MCF 10A (cell line): Measurements from ENCODE around the gene BEST1. TPM values are rescaled to one million over a fixed set of nuclear protein-coding genes. Genes with fewer than 3 reads are reported as not detected.

Source experiments
- BruUV-seq: library from RNA; stranded (reverse); fragments of 400-500 nt; replicated peaks from 2 replicates; lab custom pipeline; 2021; lab: Mats Ljungman, UMichigan
- CTCF ChIA-PET: fragments of 300-600 bp; sonication (Branson Sonifier 250); formaldehyde crosslinking; extraction: SDS; loops from one replicate; lab custom pipeline; 2021; ENCODE audit warnings: antibody characterized with exemption, inconsistent platforms; lab: Yijun Ruan, JAX
- POLR2A ChIA-PET: fragments of 300-600, 350-650 bp; sonication (Branson Sonifier 250); formaldehyde crosslinking; extraction: SDS; loops from one replicate; lab custom pipeline; 2020; ENCODE audit warnings: antibody characterized with exemption, inconsistent platforms; lab: Yijun Ruan, JAX
- DNase-seq: peaks from one replicate; pipeline ENCODE4 v3.0.0-alpha.2; 2018; ENCODE audit not compliant: unreplicated experiment
- H3K27ac Mint-ChIP-seq: one replicate; pipeline ENCODE4 v1.8.0; 2022; ENCODE audit warnings: mild to moderate bottlenecking, low read depth, mixed read lengths; ENCODE audit not compliant: unreplicated experiment
- H3K27me3 Mint-ChIP-seq: one replicate; pipeline ENCODE4 v1.8.0; 2022; ENCODE audit warnings: mixed read lengths; ENCODE audit not compliant: insufficient read depth, unreplicated experiment
- H3K36me3 Mint-ChIP-seq: one replicate; pipeline ENCODE4 v1.8.0; 2022; ENCODE audit warnings: mild to moderate bottlenecking, moderate library complexity, mixed read lengths; ENCODE audit not compliant: insufficient read depth, unreplicated experiment
- H3K4me1 Mint-ChIP-seq: one replicate; pipeline ENCODE4 v1.8.0; 2022; ENCODE audit warnings: mixed read lengths; ENCODE audit not compliant: insufficient read depth, unreplicated experiment
- H3K4me3 Mint-ChIP-seq: one replicate; pipeline ENCODE4 v1.8.0; 2022; ENCODE audit warnings: mild to moderate bottlenecking, moderate library complexity, mixed read lengths; ENCODE audit not compliant: unreplicated experiment
- H3K9me3 Mint-ChIP-seq: one replicate; pipeline ENCODE4 v1.8.0; 2022; ENCODE audit warnings: mixed read lengths; ENCODE audit not compliant: unreplicated experiment
- intact Hi-C: fragments of 100-400 bp; cut with micrococcal nuclease; formaldehyde crosslinking; loops from 2 replicates; pipeline ENCODE4 v1.14.1; 2022
- total RNA-seq: library from RNA; stranded (reverse); gene quantifications from 2 replicates; pipeline ENCODE4 v1.2.3, GENCODE V29; 2022
- TF ChIP-seq, protein P1 (sequence below): fragments of 200-600 bp; IDR thresholded peaks from one replicate; pipeline ENCODE4 v1.8.0; 2022; ENCODE audit warnings: antibody characterized with exemption, mild to moderate bottlenecking; ENCODE audit not compliant: unreplicated experiment

BEST1 gene
- total RNA-seq, 1 experiment from 2014 or later: 2.5 TPM

DNA sequence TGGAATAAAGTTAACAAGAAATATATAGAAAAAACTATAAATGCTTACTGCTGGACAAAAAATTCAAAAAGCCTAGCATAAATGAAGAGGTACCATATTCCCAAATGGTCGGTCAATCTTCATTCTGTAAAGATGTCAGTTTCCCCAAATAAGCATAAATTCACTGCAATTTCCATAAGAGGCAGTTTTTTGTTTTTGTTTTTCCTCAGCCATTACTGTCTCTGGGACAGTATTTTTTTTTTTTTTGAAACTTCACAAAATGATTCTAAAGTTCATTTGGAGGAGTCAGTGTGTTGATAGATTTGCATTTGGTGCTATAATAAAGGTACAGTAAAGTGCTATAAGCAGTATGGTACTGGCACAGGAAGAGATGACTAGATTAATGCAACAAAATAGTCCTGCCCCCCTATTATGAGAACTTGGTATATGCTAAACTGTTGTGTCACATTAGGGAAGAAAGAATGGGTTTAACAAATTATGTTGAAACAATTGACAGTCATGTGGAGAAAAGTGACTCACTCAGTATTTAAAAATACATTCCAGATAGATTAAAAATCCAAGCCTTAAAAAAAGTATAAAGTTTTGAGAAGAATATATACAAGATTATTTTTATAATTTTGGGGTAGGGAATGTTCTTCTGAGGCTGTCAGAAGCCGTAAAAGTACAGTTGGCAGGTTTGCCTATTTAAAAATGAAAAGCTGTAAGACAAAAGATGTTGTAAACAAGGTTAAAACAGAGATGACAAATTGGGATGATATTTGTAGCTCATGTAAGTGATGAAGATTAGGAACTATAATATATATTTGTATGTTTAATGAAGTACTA, 19.9 kb downstream of the BEST1 start:
- ChIA-PET CTCF (interaction anchor here (0.7 to 3.3 kb wide), 11 partner anchors 8 to 151 kb away, joined by 3 to 16 read pairs (median 8); no protein-coding TSS in a partner anchor), POLR2A (interaction anchor here (0.8 to 27.4 kb wide), 14 partner anchors 7 to 757 kb away, joined by 3 to 1703 read pairs (median 14); partner anchors contain the start of genes AHNAK, FADS1 and HNRNPUL2)
- TF ChIP-seq, protein P1, sequence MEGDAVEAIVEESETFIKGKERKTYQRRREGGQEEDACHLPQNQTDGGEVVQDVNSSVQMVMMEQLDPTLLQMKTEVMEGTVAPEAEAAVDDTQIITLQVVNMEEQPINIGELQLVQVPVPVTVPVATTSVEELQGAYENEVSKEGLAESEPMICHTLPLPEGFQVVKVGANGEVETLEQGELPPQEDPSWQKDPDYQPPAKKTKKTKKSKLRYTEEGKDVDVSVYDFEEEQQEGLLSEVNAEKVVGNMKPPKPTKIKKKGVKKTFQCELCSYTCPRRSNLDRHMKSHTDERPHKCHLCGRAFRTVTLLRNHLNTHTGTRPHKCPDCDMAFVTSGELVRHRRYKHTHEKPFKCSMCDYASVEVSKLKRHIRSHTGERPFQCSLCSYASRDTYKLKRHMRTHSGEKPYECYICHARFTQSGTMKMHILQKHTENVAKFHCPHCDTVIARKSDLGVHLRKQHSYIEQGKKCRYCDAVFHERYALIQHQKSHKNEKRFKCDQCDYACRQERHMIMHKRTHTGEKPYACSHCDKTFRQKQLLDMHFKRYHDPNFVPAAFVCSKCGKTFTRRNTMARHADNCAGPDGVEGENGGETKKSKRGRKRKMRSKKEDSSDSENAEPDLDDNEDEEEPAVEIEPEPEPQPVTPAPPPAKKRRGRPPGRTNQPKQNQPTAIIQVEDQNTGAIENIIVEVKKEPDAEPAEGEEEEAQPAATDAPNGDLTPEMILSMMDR: no peak
- H3K4me3 Mint-ChIP-seq: peak overlapping the region; percentile 90
- peaks cover 33% of the 10 kb centered on the region for H3K36me3 Mint-ChIP-seq
- BruUV-seq: no TSS peak
- no peaks in the 10 kb centered on the region for H3K27me3 Mint-ChIP-seq
- DNase-seq: peak; percentile 93
- H3K4me1 Mint-ChIP-seq: peaks cover 55% of the 10 kb centered on the region
- no peaks in the 10 kb centered on the region for H3K9me3 Mint-ChIP-seq
- intact Hi-C loops: loop anchor here (2.0 kb wide), 1 partner anchor 43 kb away; no protein-coding TSS in a partner anchor
- peak overlapping the region; percentile 97 for H3K27ac Mint-ChIP-seq

DNA sequence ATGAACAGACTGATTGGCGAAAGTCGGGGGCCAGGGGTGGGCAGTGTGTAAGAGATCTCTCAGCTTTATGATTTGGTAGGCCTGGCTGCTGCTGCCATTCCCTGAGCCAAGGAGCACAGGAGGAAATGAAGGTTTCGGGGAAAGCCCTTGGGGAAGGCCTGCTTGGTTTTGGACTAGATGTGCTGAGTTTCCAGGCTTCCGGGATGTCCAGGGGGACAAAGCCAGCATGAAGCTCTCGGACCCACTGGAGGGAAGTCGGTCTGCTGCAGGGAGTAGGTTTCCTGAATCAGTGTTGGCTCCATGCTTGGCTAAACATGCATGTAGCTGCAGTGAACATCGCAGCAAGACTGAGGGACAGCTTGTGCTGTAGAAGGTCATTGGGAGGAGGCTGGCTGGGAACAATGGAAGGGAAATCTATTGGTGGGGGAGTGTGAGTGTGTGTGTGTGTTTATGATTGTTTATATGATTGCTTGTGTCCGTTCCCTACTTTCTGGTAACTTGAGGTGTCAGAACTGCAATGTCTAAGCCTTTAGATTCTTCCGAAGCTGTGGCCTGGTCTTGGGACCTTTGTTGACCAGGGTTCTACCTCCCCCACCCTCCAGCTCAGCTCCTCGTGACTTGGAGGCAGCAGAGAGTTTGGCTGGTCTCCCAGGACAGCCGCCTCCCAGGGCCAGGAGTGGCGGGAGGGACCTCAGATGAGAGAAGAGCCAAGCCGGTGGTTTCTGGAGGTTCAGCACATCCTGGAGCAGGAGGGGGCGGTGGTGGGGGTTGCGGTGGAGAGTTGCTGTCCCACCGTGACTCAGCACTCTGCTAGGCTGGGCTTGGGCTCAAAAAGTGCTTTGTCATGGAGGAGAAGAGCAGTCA, 21.3 kb downstream of the BEST1 start:
- Mint-ChIP-seq H3K36me3 (peaks cover 18% of the 10 kb centered on the region), H3K9me3 (no peaks in the 10 kb centered on the region), H3K27ac (peak overlapping the region; percentile 97), H3K4me1 (peaks cover 64% of the 10 kb centered on the region), H3K27me3 (no peaks in the 10 kb centered on the region), H3K4me3 (peak overlapping the region; percentile 57)
- intact Hi-C loops: loop anchor here (1.0 to 2.0 kb wide), 2 partner anchors 41 to 54 kb away; no protein-coding TSS in a partner anchor
- BruUV-seq: no TSS peak
- ChIA-PET CTCF (interaction anchor here (0.6 to 2.8 kb wide), 8 partner anchors 23 to 686 kb away, joined by 3 to 13 read pairs (median 4); no protein-coding TSS in a partner anchor), POLR2A (interaction anchor here (0.5 to 27.4 kb wide), 17 partner anchors 10 to 1066 kb away, joined by 3 to 1703 read pairs (median 5); partner anchors contain the start of genes AHNAK and BEST1)
- TF ChIP-seq, protein P1: no peak
- peak; percentile 98 for DNase-seq

DNA sequence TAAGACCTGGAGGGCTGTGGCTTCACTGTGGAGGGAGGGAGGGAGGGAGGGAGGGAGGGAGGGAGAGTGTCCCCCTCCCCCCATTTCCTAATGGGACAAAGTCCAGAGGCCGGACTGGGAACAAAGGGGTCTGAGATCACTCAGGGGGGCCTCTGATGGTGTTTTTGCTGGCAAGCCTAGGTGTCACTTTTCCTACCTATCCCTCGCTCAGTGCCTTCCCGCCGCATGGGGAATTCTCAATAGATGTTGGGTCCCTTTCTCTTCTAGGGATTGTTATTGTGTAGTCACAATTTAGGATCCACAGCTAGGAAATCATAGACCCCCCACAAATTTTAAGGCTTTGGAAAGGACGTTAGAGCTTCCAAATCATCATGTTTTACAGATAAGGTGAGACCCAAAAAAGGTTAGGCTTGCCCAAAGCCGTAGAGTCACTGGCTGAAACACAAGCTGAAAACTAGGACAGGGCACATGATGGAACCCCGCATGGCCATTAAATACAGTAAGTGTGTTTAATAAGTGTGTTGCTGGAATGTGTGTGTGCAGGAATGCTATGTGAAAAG, 22.0 kb downstream of the BEST1 start:
- BruUV-seq: TSS peak; percentile 75
- peaks cover 11% of the 10 kb centered on the region for H3K36me3 Mint-ChIP-seq
- no peaks in the 10 kb centered on the region for H3K9me3 Mint-ChIP-seq
- H3K4me3 Mint-ChIP-seq: peak overlapping the region; percentile 57
- H3K4me1 Mint-ChIP-seq: peaks cover 64% of the 10 kb centered on the region
- H3K27ac Mint-ChIP-seq: peak overlapping the region; percentile 97
- H3K27me3 Mint-ChIP-seq: no peaks in the 10 kb centered on the region
- TF ChIP-seq, protein P1: no peak
- ChIA-PET POLR2A (interaction anchor here (0.5 to 27.4 kb wide), 18 partner anchors 10 to 619 kb away, joined by 3 to 1703 read pairs (median 5); partner anchors contain the start of genes AHNAK, BEST1, FADS3 and INCENP), CTCF (interaction anchor here (0.6 to 1.4 kb wide), 9 partner anchors 48 to 78 kb away, joined by 3 to 5 read pairs (median 3); no protein-coding TSS in a partner anchor)
- intact Hi-C loops: loop anchor here (1.0 kb wide), 1 partner anchor 53 kb away; no protein-coding TSS in a partner anchor
- no peak for DNase-seq
